ENCODE measurements around the gene WNT11.

Gene WNT11

GRCh38 chr11:76206327-76207081 is at the start of gene WNT11:
Gene WNT11, minus strand, starts transcription at chr11:76206502. Its CDS starts 95 bp downstream, at chr11:76206407.
- TF ChIP-seq CSRNP3 (CRISPR knock-in tag; IDR thresholded peaks at IDR 0.05), result no peak
- no peak for TF ChIP-seq ISL1 (CRISPR knock-in tag; IDR thresholded peaks at IDR 0.05)
- no peak for TF ChIP-seq ZNF8 (CRISPR knock-in tag; IDR thresholded peaks at IDR 0.05)
- peak; percentile 15 for ATAC-seq

GRCh38 chr11:76253416-76253815 is 47.1 kb upstream of the WNT11 start:
- TF ChIP-seq ZFP30 (CRISPR knock-in tag; IDR thresholded peaks at IDR 0.05), result no peak
- no peak for TF ChIP-seq GLIS3 (CRISPR knock-in tag; IDR thresholded peaks at IDR 0.05)
- TF ChIP-seq SNAI2 (CRISPR knock-in tag; IDR thresholded peaks at IDR 0.05), result no peak
- TF ChIP-seq PATZ1 (CRISPR knock-in tag; IDR thresholded peaks at IDR 0.05; ENCODE audit: borderline replicate concordance), result no peak
- TF ChIP-seq ZNF8 (CRISPR knock-in tag; IDR thresholded peaks at IDR 0.05), result no peak
- TF ChIP-seq TCF4 (CRISPR knock-in tag; IDR thresholded peaks at IDR 0.05; ENCODE audit: borderline replicate concordance), result no peak
- TF ChIP-seq CSRNP3 (CRISPR knock-in tag; IDR thresholded peaks at IDR 0.05), result no peak
- TF ChIP-seq ZNF70 (CRISPR knock-in tag; IDR thresholded peaks at IDR 0.05), result no peak
- no peak for TF ChIP-seq OSR1 (CRISPR knock-in tag; IDR thresholded peaks at IDR 0.05)
- no peak for TF ChIP-seq ISL1 (CRISPR knock-in tag; IDR thresholded peaks at IDR 0.05)
- TF ChIP-seq CREB5 (CRISPR knock-in tag; IDR thresholded peaks at IDR 0.05; ENCODE audit: low read depth), result no peak
- no peak for TF ChIP-seq BACH2 (CRISPR knock-in tag; IDR thresholded peaks at IDR 0.05; ENCODE audit: borderline replicate concordance)
- no peak for TF ChIP-seq CSDC2 (CRISPR knock-in tag; IDR thresholded peaks at IDR 0.05)
- no peak for TF ChIP-seq POU6F1 (CRISPR knock-in tag; IDR thresholded peaks at IDR 0.05; ENCODE audit: borderline replicate concordance, low read depth)
- no peak for TF ChIP-seq ZC3H10 (CRISPR knock-in tag; IDR thresholded peaks at IDR 0.05)
- TF ChIP-seq ZFP3 (CRISPR knock-in tag; IDR thresholded peaks at IDR 0.05), result no peak
- peak; percentile 28; the same call in 1 of the 3 replicates for ATAC-seq

- ATAC-seq, result no peak
- TF ChIP-seq CSRNP3 (CRISPR knock-in tag; IDR thresholded peaks at IDR 0.05) (no peak), GLIS3 (CRISPR knock-in tag; IDR thresholded peaks at IDR 0.05) (no peak), POU6F1 (CRISPR knock-in tag; IDR thresholded peaks at IDR 0.05; ENCODE audit: borderline replicate concordance, low read depth) (no peak), TSHZ2 (CRISPR knock-in tag; IDR thresholded peaks at IDR 0.05) (no peak), ZFP3 (CRISPR knock-in tag; IDR thresholded peaks at IDR 0.05) (no peak), TCF4 (CRISPR knock-in tag; IDR thresholded peaks at IDR 0.05; ENCODE audit: borderline replicate concordance) (no peak), ZFP30 (CRISPR knock-in tag; IDR thresholded peaks at IDR 0.05) (no peak)
Measured at GRCh38 chr11:76252631-76253070, 46.3 kb upstream of the WNT11 start.

Measured in SK-N-SH treated with all-trans-retinoic acid at 6 μM for 48 hours (cell line).